Liver (tissue), 3 donors: ENCODE measurements around the gene CD244.
A peak's percentile ranks its signal among the peaks of the same experiment; 100 is the strongest.

Experiments
- EGR1 ChIP-seq, 2 donors: IDR thresholded peaks; 2 replicates each; pipeline ENCODE4 v1.6.1; 2016 to 2018; ENCODE audit warnings: antibody characterized with exemption in 2 of 2, low read depth in 2 of 2
- GABPA ChIP-seq, 2 donors: IDR thresholded peaks in 1 of 2; conservative IDR thresholded peaks in 1 of 2; 2 replicates each; pipeline ENCODE4 v1.6.1; 2016; ENCODE audit warnings: antibody characterized with exemption in 2 of 2, mild to moderate bottlenecking in 1 of 2, moderate library complexity in 1 of 2
- JUND ChIP-seq, 2 donors: IDR thresholded peaks; 2 replicates each; pipeline ENCODE4 v1.6.1; 2016; ENCODE audit warnings: antibody characterized with exemption in 2 of 2
- RAD21 ChIP-seq, 2 donors: IDR thresholded peaks; 2 replicates each; pipeline ENCODE4 v1.6.1; 2016; ENCODE audit warnings: antibody characterized with exemption in 2 of 2, mild to moderate bottlenecking in 2 of 2
- RXRA ChIP-seq, 2 donors: IDR thresholded peaks; 2 replicates each; pipeline ENCODE4 v1.6.1; 2017 to 2018; ENCODE audit warnings: antibody characterized with exemption in 2 of 2, mild to moderate bottlenecking in 1 of 2
- SP1 ChIP-seq: IDR thresholded peaks from 2 replicates; pipeline ENCODE4 v1.6.1; 2018; ENCODE audit warnings: antibody characterized with exemption, mild to moderate bottlenecking
- YY1 ChIP-seq: IDR thresholded peaks from 2 replicates; pipeline ENCODE4 v1.6.1; 2016; ENCODE audit warnings: antibody characterized with exemption, mild to moderate bottlenecking
- TF ChIP-seq, protein P1 (sequence below): fragments of 150-350 bp; IDR thresholded peaks from 2 replicates; pipeline ENCODE4 v1.5.1; 2017; ENCODE audit warnings: improper control_type of control experiment, low read depth, low read length; ENCODE audit not compliant: missing input control
- TF ChIP-seq, protein P2 (sequence below): IDR thresholded peaks from 2 replicates; pipeline ENCODE4 v1.6.1; 2016; ENCODE audit warnings: antibody characterized with exemption
- TF ChIP-seq, protein P3 (sequence below): IDR thresholded peaks from 2 replicates; pipeline ENCODE4 v1.6.1; 2016; ENCODE audit warnings: antibody characterized with exemption, mild to moderate bottlenecking
- TF ChIP-seq, protein P4 (sequence below): IDR thresholded peaks from 2 replicates; pipeline ENCODE4 v1.6.1; 2016; ENCODE audit warnings: antibody characterized with exemption
- donor health status: healthy.
- donor health status: healthy.

DNA sequence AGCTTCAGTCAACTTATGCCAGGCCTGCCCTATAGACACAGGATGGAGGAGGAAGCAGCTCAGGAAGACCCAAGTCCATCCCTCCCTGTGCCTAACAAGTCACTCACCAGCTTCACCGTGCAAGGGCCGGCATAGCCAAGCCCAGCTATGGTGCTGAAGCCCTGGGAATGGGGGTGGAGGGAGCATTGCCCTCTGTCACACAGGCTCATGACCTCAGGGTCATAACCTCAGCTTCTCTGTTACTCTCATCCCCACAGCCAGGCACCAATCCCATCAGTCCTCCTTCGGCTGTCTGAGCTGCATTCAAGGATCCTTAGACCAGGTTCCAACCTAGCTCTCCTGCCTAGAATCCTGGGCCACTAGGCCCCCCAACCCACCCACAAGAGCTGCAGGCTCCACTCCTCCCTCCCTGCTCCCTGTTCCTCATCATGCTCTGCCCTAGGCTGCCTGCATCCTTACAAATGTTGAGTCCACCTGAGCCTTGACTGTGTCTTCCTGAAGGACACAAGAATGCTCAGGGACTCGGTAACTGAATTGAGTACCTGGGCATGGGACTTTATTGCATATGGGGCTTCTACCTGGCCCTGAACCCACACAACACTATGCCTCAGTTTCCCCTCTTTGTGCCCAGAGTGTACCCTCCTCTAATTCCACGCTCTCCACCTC, 1.7 kb downstream of the CD244 start:
- TF ChIP-seq, protein P1, sequence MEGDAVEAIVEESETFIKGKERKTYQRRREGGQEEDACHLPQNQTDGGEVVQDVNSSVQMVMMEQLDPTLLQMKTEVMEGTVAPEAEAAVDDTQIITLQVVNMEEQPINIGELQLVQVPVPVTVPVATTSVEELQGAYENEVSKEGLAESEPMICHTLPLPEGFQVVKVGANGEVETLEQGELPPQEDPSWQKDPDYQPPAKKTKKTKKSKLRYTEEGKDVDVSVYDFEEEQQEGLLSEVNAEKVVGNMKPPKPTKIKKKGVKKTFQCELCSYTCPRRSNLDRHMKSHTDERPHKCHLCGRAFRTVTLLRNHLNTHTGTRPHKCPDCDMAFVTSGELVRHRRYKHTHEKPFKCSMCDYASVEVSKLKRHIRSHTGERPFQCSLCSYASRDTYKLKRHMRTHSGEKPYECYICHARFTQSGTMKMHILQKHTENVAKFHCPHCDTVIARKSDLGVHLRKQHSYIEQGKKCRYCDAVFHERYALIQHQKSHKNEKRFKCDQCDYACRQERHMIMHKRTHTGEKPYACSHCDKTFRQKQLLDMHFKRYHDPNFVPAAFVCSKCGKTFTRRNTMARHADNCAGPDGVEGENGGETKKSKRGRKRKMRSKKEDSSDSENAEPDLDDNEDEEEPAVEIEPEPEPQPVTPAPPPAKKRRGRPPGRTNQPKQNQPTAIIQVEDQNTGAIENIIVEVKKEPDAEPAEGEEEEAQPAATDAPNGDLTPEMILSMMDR, result no peak
- TF ChIP-seq JUND (IDR thresholded peaks at IDR 0.05), result no peak
- peak; percentile 45 for TF ChIP-seq SP1
- no peak for TF ChIP-seq EGR1 (IDR thresholded peaks at IDR 0.05; ENCODE audit: low read depth in 2 of 2)
- no peak for TF ChIP-seq YY1
- TF ChIP-seq, protein P2, sequence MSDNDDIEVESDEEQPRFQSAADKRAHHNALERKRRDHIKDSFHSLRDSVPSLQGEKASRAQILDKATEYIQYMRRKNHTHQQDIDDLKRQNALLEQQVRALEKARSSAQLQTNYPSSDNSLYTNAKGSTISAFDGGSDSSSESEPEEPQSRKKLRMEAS, result no peak
- TF ChIP-seq, protein P3, sequence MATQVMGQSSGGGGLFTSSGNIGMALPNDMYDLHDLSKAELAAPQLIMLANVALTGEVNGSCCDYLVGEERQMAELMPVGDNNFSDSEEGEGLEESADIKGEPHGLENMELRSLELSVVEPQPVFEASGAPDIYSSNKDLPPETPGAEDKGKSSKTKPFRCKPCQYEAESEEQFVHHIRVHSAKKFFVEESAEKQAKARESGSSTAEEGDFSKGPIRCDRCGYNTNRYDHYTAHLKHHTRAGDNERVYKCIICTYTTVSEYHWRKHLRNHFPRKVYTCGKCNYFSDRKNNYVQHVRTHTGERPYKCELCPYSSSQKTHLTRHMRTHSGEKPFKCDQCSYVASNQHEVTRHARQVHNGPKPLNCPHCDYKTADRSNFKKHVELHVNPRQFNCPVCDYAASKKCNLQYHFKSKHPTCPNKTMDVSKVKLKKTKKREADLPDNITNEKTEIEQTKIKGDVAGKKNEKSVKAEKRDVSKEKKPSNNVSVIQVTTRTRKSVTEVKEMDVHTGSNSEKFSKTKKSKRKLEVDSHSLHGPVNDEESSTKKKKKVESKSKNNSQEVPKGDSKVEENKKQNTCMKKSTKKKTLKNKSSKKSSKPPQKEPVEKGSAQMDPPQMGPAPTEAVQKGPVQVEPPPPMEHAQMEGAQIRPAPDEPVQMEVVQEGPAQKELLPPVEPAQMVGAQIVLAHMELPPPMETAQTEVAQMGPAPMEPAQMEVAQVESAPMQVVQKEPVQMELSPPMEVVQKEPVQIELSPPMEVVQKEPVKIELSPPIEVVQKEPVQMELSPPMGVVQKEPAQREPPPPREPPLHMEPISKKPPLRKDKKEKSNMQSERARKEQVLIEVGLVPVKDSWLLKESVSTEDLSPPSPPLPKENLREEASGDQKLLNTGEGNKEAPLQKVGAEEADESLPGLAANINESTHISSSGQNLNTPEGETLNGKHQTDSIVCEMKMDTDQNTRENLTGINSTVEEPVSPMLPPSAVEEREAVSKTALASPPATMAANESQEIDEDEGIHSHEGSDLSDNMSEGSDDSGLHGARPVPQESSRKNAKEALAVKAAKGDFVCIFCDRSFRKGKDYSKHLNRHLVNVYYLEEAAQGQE, result no peak
- TF ChIP-seq, protein P4, sequence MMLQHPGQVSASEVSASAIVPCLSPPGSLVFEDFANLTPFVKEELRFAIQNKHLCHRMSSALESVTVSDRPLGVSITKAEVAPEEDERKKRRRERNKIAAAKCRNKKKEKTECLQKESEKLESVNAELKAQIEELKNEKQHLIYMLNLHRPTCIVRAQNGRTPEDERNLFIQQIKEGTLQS, result no peak
- TF ChIP-seq RAD21 (IDR thresholded peaks at IDR 0.05), result peak in 1 of 2 donors; percentile 25
- TF ChIP-seq GABPA (IDR thresholded peaks at IDR 0.05 in 1 of 2, conservative IDR thresholded peaks at IDR 0.05 in 1 of 2), result peak in 1 of 2 donors; percentile 12
- peak; percentile 99 to 100 for TF ChIP-seq RXRA (IDR thresholded peaks at IDR 0.05)
